ENCODE measurements around the gene PSMB11.

- TF ChIP-seq CTCF (IDR thresholded peaks at IDR 0.05 in 4 of 5, conservative IDR thresholded peaks at IDR 0.05 in 1 of 5) (no peak), POLR2A (IDR thresholded peaks at IDR 0.05) (no peak)
Measured at GRCh38 chr14:23085458-23085857, 43.4 kb downstream of the PSMB11 start.

All from gastrocnemius medialis (tissue), 4 donors.